GM10266 (cell line): ENCODE results near the gene SMARCA2.

ENCODE experiments used
- DNase-seq: peaks from one replicate; pipeline ENCODE4 v3.0.0; 2012; ENCODE audit errors: extremely low spot score
- CTCF ChIP-seq: IDR thresholded peaks from 2 replicates; pipeline ENCODE4 v1.5.1; 2012; ENCODE audit warnings: mild to moderate bottlenecking, low read depth; ENCODE audit not compliant: control insufficient read depth, insufficient read depth; ENCODE audit errors: missing control alignments

The SMARCA2 gene

GRCh38 chr9:2072752-2073405 lies 57.7 kb downstream of the SMARCA2 start:
- TF ChIP-seq CTCF, result no peak
- DNase-seq, result no peak

DNA sequence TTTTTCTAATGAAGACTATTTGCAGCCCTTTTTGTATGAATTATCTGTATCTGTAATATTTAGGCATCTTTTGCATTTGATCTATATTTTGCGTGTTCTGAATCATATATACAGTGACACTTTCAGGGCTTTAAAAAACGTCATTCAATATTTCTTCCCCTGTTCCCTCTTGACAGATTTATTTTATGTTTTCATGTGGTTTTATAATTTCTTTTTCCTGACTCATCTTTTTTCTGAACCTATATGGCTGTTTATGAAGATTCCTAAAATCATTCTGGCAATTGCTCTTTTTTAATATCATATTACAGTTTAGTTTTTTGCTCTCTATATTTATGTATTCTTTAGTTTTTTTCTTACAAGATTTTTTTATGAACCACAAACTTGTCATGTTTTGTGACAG lies 67.6 kb downstream of the SMARCA2 start:
- DNase-seq, result no peak
- TF ChIP-seq CTCF, result no peak

- no peak for TF ChIP-seq CTCF
- DNase-seq, result no peak
These were observed 68.3 kb downstream of the SMARCA2 start for GRCh38 chr9:2083479-2083878.

DNA sequence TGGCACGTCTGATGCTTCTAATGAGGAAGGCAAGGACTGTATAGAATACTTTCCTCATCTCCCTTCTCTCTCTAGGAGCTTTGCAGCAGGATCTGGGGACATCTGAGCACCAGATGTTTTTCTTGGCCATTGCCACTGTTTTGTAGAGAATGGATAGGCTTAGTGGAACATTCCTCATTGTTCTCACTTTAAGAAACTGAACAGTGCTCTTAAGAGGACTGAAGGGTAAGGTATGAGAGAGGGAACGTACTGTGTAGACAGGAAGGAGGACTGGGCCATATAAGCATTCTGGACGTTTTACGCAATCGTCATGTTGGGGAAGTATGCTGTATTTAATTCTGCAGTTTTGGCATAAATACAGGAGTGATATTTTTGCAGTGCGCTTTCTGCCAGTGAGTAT lies 70.6 kb downstream of the SMARCA2 start:
- no peak for DNase-seq
- no peak for TF ChIP-seq CTCF

GRCh38 chr9:2086116-2086515 lies 71.0 kb downstream of the SMARCA2 start:
- DNase-seq, result no peak
- no peak for TF ChIP-seq CTCF

DNA sequence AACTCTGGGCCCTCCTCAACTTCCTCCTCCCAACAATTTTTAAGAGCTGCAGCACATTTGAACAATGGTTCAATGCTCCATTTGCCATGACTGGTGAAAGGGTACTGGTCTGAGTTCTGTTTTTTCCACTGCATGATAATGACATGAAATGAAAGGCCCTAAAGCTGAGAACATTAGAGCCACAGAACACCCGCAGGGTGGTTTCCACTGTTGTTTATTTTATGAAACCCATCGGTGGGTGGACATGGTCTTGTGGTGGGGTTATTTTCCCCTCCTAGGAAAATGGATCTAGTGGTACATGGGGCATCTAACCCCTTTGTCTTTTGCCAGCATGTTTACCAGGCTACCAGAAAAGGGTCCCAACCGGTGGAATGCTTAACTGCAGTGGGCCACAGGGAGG lies 71.8 kb downstream of the SMARCA2 start:
- peak; percentile 24 for DNase-seq
- TF ChIP-seq CTCF, result no peak

GRCh38 chr9:2087500-2088313 lies 72.6 kb downstream of the SMARCA2 start:
- DNase-seq, result peak; percentile 56
- TF ChIP-seq CTCF, result peak; percentile 56
